ENCODE data around the gene CCDC192.

Gene CCDC192

DNA sequence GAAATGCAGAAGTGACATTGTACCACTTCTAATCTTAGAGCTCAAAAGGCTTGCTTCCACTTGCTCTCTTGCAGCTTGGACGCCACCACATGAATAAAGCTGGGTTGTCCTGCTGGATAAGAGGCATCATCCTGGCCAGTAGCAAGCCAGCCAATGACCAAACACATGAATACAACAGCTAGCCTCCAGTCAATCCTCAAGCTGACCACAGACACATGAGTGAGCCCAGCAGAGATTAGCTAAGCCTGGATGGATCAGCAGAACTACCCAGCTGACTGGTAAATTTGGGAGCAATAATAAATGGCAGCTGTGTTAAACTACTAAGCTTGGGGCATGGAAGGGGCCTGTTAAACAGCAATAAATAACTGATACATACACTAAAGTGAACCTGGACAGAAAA, 259.3 kb downstream of the CCDC192 start:
- DNase-seq: no peak

GRCh38 chr5:127963233-127963632, 260.0 kb downstream of the CCDC192 start:
- DNase-seq: no peak

- no peak for DNase-seq
Measured at GRCh38 chr5:127963931-127964330, 260.7 kb downstream of the CCDC192 start.

- DNase-seq: no peak
Measured at GRCh38 chr5:127967323-127967982, 264.3 kb downstream of the CCDC192 start.

DNA sequence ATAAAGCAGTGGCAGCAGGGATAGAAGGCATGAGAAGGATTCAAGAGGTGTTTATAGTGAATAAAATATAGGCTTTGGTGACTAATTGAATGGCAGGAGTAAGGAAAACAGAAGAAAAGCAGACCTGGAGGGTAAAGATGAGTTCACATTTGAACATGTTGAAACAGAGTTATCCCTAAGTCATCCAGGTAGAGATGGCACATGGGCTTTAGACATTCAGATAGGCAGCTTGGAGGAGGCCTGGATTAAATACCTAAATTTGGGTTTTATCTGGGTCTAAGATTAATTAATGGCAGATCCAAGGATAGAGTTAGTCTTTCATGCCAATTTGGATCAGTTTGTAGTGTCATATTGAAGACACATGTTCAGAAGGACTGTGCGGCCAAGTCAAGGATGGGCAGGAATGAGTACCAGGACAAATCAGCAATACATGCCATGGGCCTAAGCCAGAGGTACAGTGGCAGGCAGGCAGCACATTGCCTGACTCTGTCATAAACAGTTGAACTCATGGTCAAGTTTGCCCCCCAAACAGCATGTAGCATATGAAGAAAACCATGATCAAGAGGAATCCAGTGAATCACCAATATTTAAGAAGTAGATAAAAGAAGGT, 264.9 kb downstream of the CCDC192 start:
- DNase-seq: no peak

GRCh38 chr5:127969002-127969401, 265.8 kb downstream of the CCDC192 start:
- no peak for DNase-seq

- DNase-seq: no peak
Measured at GRCh38 chr5:127969651-127970050, 266.5 kb downstream of the CCDC192 start.

DNA sequence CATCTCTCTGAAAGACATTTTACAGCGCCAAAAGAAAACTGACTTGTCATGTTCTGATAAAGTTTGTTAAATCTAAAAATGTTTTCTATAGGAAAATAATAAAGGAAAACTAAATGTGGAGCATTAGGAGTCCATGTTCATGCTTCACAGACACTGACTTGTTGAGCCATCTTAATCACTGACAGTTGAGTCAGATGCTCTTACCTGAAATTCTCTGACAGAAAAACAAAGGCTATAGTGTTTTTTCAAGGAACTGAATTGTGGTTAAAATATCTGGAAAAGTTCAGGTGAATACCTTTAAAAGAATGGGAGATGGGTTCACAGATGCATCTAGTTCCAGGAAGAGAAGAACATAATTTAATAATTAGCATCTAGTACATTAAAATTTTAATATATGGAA, 266.9 kb downstream of the CCDC192 start:
- no peak for DNase-seq

- no peak for DNase-seq
Measured at GRCh38 chr5:127970854-127971425, 267.7 kb downstream of the CCDC192 start.

- DNase-seq: no peak
Measured at GRCh38 chr5:127975961-127976360, 272.8 kb downstream of the CCDC192 start.

DNA sequence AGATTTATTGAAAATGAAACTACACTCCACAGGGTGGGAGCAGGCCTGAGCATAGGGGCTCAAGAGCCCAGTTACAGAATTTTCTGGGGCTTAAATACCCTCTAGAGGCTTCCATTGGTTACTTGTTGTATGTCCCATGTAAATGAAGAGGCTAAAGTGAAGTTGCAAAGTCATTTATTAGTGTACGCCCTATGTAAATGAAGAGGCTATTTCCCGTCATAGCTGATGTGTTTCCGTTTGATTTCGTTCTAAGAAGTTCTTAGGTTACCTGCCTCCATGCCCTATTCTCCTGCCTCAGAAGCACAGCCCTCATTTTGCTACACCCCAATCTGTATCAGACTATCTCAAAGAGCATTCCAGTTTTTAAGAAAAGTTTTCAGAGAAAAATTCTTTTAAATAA, 273.3 kb downstream of the CCDC192 start:
- no peak for DNase-seq

GRCh38 chr5:127976991-127977717, 274.0 kb downstream of the CCDC192 start:
- DNase-seq: no peak

- no peak for DNase-seq
Measured at GRCh38 chr5:127978738-127979300, 275.6 kb downstream of the CCDC192 start.

GRCh38 chr5:127979475-127979874, 276.3 kb downstream of the CCDC192 start:
- no peak for DNase-seq

DNA sequence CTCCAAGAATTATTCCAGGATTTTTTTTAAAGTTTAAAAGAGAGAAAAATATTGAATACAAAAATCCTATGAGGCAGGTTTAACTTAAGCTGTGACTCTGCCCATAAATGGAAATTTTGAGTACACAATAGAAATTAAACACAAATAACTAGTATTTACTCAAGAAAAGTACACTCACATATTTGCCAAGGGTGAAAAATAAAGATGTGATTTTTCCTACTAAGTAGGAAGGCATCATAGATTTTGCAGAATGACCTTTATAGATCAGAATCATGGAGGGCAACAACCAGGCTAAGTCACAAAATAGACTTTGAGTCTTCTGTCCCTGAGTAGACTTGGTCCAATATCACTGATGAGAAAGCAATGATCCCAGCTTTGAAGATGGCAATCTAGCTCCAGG, 277.7 kb downstream of the CCDC192 start:
- no peak for DNase-seq

GRCh38 chr5:127981498-127981897, 278.3 kb downstream of the CCDC192 start:
- DNase-seq: no peak

GRCh38 chr5:127985811-127986325, 282.7 kb downstream of the CCDC192 start:
- DNase-seq: no peak

DNA sequence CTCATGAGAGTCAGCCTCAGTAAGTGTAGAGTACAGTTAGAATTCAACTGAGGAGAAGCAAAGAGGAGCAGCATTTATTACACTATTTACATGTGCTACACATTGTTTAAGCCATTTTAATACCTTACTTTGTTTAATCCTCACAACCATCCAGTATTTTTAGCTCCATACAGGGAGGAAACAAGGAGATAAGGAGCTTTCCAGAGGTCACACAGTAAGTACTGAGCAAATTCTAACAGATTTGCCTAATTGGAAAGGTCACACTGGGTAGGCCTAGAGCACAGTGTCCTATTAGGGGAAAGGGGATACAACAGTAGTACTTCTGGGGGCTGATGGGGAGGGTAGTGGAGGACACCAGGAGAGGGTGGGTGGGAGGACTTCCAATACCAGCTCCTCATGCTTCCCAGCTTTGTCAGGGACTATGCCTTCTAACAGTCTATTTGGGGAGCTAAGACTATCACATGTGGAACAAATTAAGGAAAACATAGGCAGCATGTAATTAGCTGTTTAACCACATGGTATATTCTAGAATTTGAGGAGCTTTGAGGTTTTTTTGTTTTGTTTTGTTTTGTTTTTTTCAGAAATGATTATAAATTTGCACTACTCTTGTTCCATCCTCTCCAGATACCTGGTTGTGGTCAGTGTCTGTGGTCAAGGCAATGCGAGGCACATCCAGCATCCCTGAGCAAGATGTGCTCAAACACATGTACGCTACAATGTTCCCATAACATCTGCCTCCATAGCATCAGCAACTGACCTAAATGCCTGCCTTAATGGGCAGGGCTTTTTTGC, 284.4 kb downstream of the CCDC192 start:
- no peak for DNase-seq

DNA sequence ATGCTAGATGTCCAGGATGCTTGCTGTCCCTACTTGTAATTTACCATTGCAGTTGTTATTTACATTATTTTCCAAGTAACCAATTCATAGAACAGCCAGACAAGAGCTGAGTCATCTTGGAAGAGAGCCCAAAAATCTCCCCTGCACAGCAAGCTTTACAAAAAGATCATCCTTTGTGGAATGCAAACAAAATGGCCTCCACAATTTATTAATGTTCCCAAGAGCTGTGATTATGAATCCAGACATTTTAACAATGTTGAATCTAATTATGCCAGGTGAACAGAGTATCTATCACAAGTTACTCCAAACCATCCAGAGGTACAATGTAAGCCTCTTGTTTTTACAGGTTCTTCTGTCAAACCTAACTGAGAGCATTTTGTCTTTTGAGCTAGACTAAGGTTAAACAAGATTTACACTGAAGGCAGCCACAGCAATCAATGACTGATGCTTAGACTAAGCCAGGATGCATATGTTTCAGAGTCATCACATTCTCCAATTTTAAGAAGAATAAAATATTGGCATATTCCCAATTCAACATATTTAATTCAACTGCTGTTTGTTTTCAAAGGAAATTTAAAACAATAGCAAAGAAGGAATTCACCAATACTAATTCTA, 285.1 kb downstream of the CCDC192 start:
- peak; percentile 41 for DNase-seq
